Lower lobe of right lung (tissue), 2 donors: ENCODE results near the gene SLC2A1. TPM values are rescaled to one million over a fixed set of nuclear protein-coding genes. Genes with fewer than 3 reads are reported as not detected.
A peak's percentile ranks its signal among the peaks of the same experiment; 100 is the strongest.

Experiments
- ATAC-seq, 2 donors: fragments of 200-7000 bp; cut with Tn5 transposase; one replicate each; pipeline ENCODE4 v1.9.1; 2020 to 2022; ENCODE audit warnings: mild to moderate bottlenecking in 2 of 2, moderate library complexity in 2 of 2
- DNase-seq: peaks from one replicate; pipeline ENCODE4 v3.0.0-alpha.2; 2020
- H3K27ac ChIP-seq: fragments of 200-600 bp; one replicate; pipeline ENCODE4 v1.8.0; 2022
- H3K27me3 ChIP-seq: fragments of 200-600 bp; one replicate; pipeline ENCODE4 v1.8.0; 2022; ENCODE audit warnings: low read depth
- H3K36me3 ChIP-seq: fragments of 200-600 bp; one replicate; pipeline ENCODE4 v1.8.0; 2022; ENCODE audit warnings: mild to moderate bottlenecking
- H3K4me1 ChIP-seq: fragments of 200-600 bp; one replicate; pipeline ENCODE4 v1.8.0; 2022
- H3K4me3 ChIP-seq: fragments of 200-600 bp; one replicate; pipeline ENCODE4 v1.8.0; 2022; ENCODE audit warnings: mild to moderate bottlenecking
- H3K9me3 ChIP-seq: fragments of 200-600 bp; one replicate; pipeline ENCODE4 v1.8.0; 2022
- intact Hi-C: fragments of 100-400 bp; cut with DNase I; formaldehyde crosslinking; loops from one replicate; pipeline ENCODE4 v1.11.0; 2022
- total RNA-seq: library from RNA; stranded (reverse); fragmentation: NEBNext Ultra II Directional; extraction: Animal tissue kit (Norgen Biotek cat#: 25700); gene quantifications from one replicate; pipeline ENCODE4 v1.2.1, GENCODE V29; 2021
- TF ChIP-seq, protein P1 (sequence below): fragments of 200-600 bp; IDR thresholded peaks from one replicate; pipeline ENCODE4 v1.8.0; 2022; ENCODE audit warnings: antibody characterized with exemption, mild to moderate bottlenecking
- donor health status: DM: no; HTN: yes; CAD: no; lungs with severe emphysema.

SLC2A1 gene
- total RNA-seq, 1 donor from 2014 or later = 10.6 TPM

- DNase-seq (peak; percentile 84), ATAC-seq (peak; percentile 79 to 80)
- no peak overlapping the region for H3K4me3 ChIP-seq
- no peaks in the 10 kb centered on the region for H3K27me3 ChIP-seq
- intact Hi-C loops = no loop called here
- H3K27ac ChIP-seq = peak overlapping the region; percentile 1
- peaks cover 92% of the 10 kb centered on the region for H3K4me1 ChIP-seq
- TF ChIP-seq, protein P1, sequence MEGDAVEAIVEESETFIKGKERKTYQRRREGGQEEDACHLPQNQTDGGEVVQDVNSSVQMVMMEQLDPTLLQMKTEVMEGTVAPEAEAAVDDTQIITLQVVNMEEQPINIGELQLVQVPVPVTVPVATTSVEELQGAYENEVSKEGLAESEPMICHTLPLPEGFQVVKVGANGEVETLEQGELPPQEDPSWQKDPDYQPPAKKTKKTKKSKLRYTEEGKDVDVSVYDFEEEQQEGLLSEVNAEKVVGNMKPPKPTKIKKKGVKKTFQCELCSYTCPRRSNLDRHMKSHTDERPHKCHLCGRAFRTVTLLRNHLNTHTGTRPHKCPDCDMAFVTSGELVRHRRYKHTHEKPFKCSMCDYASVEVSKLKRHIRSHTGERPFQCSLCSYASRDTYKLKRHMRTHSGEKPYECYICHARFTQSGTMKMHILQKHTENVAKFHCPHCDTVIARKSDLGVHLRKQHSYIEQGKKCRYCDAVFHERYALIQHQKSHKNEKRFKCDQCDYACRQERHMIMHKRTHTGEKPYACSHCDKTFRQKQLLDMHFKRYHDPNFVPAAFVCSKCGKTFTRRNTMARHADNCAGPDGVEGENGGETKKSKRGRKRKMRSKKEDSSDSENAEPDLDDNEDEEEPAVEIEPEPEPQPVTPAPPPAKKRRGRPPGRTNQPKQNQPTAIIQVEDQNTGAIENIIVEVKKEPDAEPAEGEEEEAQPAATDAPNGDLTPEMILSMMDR = no peak
- H3K9me3 ChIP-seq = no peaks in the 10 kb centered on the region
- no peaks in the 10 kb centered on the region for H3K36me3 ChIP-seq
Observed at GRCh38 chr1:42941640-42942330, 16.9 kb downstream of the SLC2A1 start.

- H3K4me3 ChIP-seq = no peak overlapping the region
- no peaks in the 10 kb centered on the region for H3K27me3 ChIP-seq
- H3K27ac ChIP-seq = peak overlapping the region; percentile 1
- DNase-seq (no peak), ATAC-seq (peak; percentile 18)
- TF ChIP-seq, protein P1 = no peak
- no peaks in the 10 kb centered on the region for H3K9me3 ChIP-seq
- no peaks in the 10 kb centered on the region for H3K36me3 ChIP-seq
- intact Hi-C loops = no loop called here
- H3K4me1 ChIP-seq = peaks cover 99% of the 10 kb centered on the region
Observed at GRCh38 chr1:42940851-42941639, 17.6 kb downstream of the SLC2A1 start.

GRCh38 chr1:42938645-42939615, 19.7 kb downstream of the SLC2A1 start:
- TF ChIP-seq, protein P1 = no peak
- intact Hi-C loops = no loop called here
- peak; percentile 17 to 56 for ATAC-seq
- H3K4me1 ChIP-seq = peaks cover 99% of the 10 kb centered on the region
- H3K4me3 ChIP-seq = no peak overlapping the region
- H3K9me3 ChIP-seq = no peaks in the 10 kb centered on the region
- no peaks in the 10 kb centered on the region for H3K27me3 ChIP-seq
- peak overlapping the region; percentile 25 for H3K27ac ChIP-seq
- H3K36me3 ChIP-seq = no peaks in the 10 kb centered on the region
- DNase-seq = peak; percentile 45

GRCh38 chr1:42937836-42938644, 20.6 kb downstream of the SLC2A1 start:
- peak overlapping the region; percentile 25 for H3K27ac ChIP-seq
- DNase-seq (no peak), ATAC-seq (no peak)
- no peaks in the 10 kb centered on the region for H3K9me3 ChIP-seq
- TF ChIP-seq, protein P1 = no peak
- no peaks in the 10 kb centered on the region for H3K27me3 ChIP-seq
- no peaks in the 10 kb centered on the region for H3K36me3 ChIP-seq
- no peak overlapping the region for H3K4me3 ChIP-seq
- intact Hi-C loops = no loop called here
- peaks cover 99% of the 10 kb centered on the region for H3K4me1 ChIP-seq
